22Rv1 (cell line): ENCODE measurements around the gene KIN.

ENCODE experiments used
- ZFX ChIP-seq: fragments of 450-650 bp; IDR thresholded peaks from 2 replicates; pipeline ENCODE4 v1.6.1; 2017; ENCODE audit warnings: antibody characterized with exemption, borderline replicate concordance
- TF ChIP-seq, protein P1 (sequence below): fragments of 450-650 bp; IDR thresholded peaks from 2 replicates; pipeline ENCODE4 v1.5.1; 2017; ENCODE audit warnings: mild to moderate bottlenecking

DNA sequence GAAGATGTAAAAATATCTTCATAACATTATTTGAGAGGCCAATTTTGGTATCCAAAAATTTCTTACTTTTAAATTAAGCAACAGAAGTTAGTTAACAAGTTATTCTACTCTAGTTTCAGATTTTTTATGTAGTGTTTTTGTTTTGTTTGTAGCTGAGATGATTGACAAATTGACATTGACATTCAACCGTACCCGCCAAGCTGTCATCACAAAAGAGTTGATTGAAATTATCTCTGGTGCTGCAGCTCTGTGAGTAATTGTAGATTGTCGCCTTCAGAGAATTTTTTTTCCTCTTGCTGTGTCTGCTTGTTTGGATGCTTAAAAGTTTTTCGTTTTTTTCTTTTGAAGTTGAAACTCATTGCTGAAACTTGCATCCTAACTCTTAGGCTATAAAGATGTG is 14.8 kb upstream of the KIN start:
- TF ChIP-seq, protein P1, sequence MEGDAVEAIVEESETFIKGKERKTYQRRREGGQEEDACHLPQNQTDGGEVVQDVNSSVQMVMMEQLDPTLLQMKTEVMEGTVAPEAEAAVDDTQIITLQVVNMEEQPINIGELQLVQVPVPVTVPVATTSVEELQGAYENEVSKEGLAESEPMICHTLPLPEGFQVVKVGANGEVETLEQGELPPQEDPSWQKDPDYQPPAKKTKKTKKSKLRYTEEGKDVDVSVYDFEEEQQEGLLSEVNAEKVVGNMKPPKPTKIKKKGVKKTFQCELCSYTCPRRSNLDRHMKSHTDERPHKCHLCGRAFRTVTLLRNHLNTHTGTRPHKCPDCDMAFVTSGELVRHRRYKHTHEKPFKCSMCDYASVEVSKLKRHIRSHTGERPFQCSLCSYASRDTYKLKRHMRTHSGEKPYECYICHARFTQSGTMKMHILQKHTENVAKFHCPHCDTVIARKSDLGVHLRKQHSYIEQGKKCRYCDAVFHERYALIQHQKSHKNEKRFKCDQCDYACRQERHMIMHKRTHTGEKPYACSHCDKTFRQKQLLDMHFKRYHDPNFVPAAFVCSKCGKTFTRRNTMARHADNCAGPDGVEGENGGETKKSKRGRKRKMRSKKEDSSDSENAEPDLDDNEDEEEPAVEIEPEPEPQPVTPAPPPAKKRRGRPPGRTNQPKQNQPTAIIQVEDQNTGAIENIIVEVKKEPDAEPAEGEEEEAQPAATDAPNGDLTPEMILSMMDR: no peak
- no peak for TF ChIP-seq ZFX
